Measurements from ENCODE around the gene GLB1L2.

GRCh38 chr11:134343646-134344045 lies 11.9 kb downstream of the GLB1L2 start:
- TF ChIP-seq CTCF (conservative IDR thresholded peaks at IDR 0.05; ENCODE audit: low read length): no peak
- TF ChIP-seq EZH2phosphoT487 (IDR thresholded peaks at IDR 0.05; ENCODE audit: borderline replicate concordance): no peak
